Subcutaneous adipose tissue (tissue), 4 donors: ENCODE results near the gene EPHB2. TPM values are rescaled to one million over a fixed set of nuclear protein-coding genes. Genes with fewer than 3 reads are reported as not detected.

Experiments
- total RNA-seq, 4 donors: library from RNA; depleted of rRNA; stranded (reverse); fragments of >200 nt; gene quantifications; one replicate each; pipeline ENCODE4 v1.1.0, GENCODE V29; 2016
- TF ChIP-seq, protein P1 (sequence below): fragments of 450-650 bp; IDR thresholded peaks from one replicate; pipeline ENCODE4 v1.5.1; 2016; ENCODE audit warnings: low read depth, mild to moderate bottlenecking, control low read depth, antibody characterized with exemption, moderate library complexity

EPHB2 gene
- total RNA-seq, 4 donors from 2014 or later: 1.6 to 9.2 (median 5.1) TPM

GRCh38 chr1:22786101-22786500, 75.5 kb downstream of the EPHB2 start:
- TF ChIP-seq, protein P1, sequence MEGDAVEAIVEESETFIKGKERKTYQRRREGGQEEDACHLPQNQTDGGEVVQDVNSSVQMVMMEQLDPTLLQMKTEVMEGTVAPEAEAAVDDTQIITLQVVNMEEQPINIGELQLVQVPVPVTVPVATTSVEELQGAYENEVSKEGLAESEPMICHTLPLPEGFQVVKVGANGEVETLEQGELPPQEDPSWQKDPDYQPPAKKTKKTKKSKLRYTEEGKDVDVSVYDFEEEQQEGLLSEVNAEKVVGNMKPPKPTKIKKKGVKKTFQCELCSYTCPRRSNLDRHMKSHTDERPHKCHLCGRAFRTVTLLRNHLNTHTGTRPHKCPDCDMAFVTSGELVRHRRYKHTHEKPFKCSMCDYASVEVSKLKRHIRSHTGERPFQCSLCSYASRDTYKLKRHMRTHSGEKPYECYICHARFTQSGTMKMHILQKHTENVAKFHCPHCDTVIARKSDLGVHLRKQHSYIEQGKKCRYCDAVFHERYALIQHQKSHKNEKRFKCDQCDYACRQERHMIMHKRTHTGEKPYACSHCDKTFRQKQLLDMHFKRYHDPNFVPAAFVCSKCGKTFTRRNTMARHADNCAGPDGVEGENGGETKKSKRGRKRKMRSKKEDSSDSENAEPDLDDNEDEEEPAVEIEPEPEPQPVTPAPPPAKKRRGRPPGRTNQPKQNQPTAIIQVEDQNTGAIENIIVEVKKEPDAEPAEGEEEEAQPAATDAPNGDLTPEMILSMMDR: no peak

DNA sequence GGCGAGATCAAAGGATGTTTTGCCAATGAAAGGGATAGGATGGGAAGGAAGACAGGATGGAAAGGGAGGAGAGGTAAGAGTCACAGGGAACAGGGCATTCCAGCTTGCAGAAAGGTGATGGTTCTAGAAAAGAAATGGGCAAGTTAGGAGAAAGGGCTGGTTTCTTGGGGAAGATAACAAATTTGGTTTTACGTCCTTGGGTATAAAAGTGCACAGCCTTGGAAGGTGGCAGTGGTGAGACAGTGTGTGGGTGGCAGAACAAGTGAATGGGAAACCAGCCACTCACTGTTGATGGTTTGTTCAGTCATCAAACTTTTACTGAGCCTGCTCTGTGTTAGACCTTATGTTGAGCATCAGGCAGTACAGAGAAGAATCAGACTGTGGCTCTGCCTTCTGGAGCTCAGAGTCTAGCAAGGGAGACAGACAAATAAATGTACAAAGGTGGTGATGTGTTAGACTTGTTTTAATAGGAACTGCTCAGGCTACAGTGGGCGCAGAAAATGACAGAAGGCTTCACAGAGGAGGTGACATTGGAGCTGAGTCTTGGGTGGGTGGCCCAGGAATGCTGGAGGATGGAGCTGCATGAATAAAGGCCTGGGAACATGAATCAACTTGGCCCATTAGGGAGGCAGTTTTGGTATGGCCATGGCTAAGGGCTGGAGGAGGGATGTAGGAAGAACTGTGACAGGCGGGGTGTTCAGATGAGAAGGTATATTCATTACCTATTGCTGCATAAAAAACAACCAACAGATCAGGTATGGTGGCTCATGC, 76.3 kb downstream of the EPHB2 start:
- TF ChIP-seq, protein P1: no peak

DNA sequence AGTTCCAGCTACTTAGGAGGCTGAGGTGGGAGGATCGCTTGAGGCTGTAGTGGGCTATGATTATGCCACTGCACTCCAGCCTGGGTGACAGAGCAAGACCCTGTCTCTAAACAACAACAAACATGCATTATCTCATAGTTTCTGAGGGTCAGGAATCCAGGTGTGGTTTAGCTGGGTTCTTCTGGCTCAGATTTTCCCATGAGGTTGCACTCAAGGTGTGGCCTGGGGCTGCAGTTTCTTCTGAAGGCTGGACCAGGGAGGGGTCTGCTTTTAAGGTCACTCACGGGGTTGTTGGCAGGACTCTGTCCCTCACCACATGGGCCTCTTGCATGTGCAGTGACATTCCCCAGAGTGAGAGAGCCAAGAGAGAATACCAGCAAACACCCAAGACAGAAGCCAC, 77.0 kb downstream of the EPHB2 start:
- TF ChIP-seq, protein P1: no peak

DNA sequence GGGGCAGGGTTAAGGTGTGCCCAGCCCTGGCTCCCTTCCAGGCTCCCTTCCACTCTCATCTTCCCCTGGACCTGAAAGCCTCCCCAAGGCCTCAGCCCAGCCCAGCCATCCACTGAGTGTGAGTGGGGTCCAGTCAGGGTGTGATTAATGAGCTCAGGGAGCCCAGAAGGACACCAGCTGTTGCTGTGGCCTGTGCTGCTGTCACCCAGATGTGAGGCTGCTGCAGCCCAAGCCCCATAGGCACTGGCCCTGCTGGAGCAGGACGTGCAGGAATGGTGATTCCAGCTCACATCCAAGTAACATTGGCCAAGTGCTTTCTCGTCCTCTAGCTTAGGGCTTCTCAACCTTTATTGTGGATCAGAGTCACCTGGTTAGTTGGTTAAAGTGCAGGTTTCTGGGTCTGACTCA, 77.6 kb downstream of the EPHB2 start:
- TF ChIP-seq, protein P1: no peak

- TF ChIP-seq, protein P1: no peak
These were observed 78.8 kb downstream of the EPHB2 start for GRCh38 chr1:22789356-22789994.

GRCh38 chr1:22790232-22791008, 79.8 kb downstream of the EPHB2 start:
- TF ChIP-seq, protein P1: no peak

- TF ChIP-seq, protein P1: no peak
These were observed 81.2 kb downstream of the EPHB2 start for GRCh38 chr1:22791831-22792347.
